Suprapubic skin (tissue), 4 donors: Measurements from ENCODE around the gene AKR7A3. TPM values are rescaled to one million over a fixed set of nuclear protein-coding genes. Genes with fewer than 3 reads are reported as not detected.

Experiments used
- DNase-seq, 2 donors: peaks; one replicate each; pipeline ENCODE4 v3.0.0-alpha.2; 2019; ENCODE audit warnings: low spot score in 2 of 2
- H3K27ac ChIP-seq: fragments of 200-600 bp; sonication (generic); one replicate; pipeline ENCODE4 v1.5.1; 2019
- H3K27me3 ChIP-seq: fragments of 200-600 bp; sonication (generic); one replicate; pipeline ENCODE4 v1.5.1; 2019
- H3K36me3 ChIP-seq: fragments of 200-600 bp; sonication (generic); one replicate; pipeline ENCODE4 v1.5.1; 2019
- H3K4me1 ChIP-seq: fragments of 200-600 bp; sonication (generic); one replicate; pipeline ENCODE4 v1.5.1; 2019
- H3K4me3 ChIP-seq: fragments of 200-600 bp; sonication (generic); one replicate; pipeline ENCODE4 v1.5.1; 2019; ENCODE audit warnings: mild to moderate bottlenecking
- H3K9me3 ChIP-seq: fragments of 200-600 bp; sonication (generic); one replicate; pipeline ENCODE4 v1.5.1; 2019
- EP300 ChIP-seq: sonication (generic); formaldehyde crosslinking; IDR thresholded peaks from one replicate; pipeline ENCODE4 v1.6.1; 2017; ENCODE audit warnings: antibody characterized with exemption
- POLR2A ChIP-seq, 2 donors: fragments of 450-650 bp; IDR thresholded peaks; one replicate each; pipeline ENCODE4 v1.6.1; 2017; ENCODE audit warnings: antibody characterized with exemption in 2 of 2, mild to moderate bottlenecking in 2 of 2, moderate library complexity in 2 of 2
- POLR2AphosphoS5 ChIP-seq, 3 donors: sonication (generic); formaldehyde crosslinking; IDR thresholded peaks; one replicate each; pipeline ENCODE4 v1.6.1; 2017; ENCODE audit warnings: antibody characterized with exemption in 3 of 3
- WGBS: methylation state at CpG from one replicate; pipeline ENCODE4 v1.1.5; 2018; 5-methylcytosine and 5-hydroxymethylcytosine counted together
- total RNA-seq, 4 donors: library from RNA; depleted of rRNA; stranded (reverse); fragments of >200 nt; gene quantifications; one replicate each; pipeline ENCODE4 v1.1.0, GENCODE V29; 2016
- TF ChIP-seq, protein P1 (sequence below), 2 donors: fragments of 200-600 bp in 1 of 2; fragments of 450-650 bp in 1 of 2; sonication (generic) in 1 of 2; IDR thresholded peaks; one replicate each; pipeline ENCODE4 v1.5.1; 2016 to 2019; ENCODE audit warnings: antibody characterized with exemption in 2 of 2, mild to moderate bottlenecking in 1 of 2, moderate library complexity in 1 of 2

AKR7A3 gene
- total RNA-seq, 4 donors from 2014 or later = 1.7 to 10.1 (median 3.4) TPM

DNA sequence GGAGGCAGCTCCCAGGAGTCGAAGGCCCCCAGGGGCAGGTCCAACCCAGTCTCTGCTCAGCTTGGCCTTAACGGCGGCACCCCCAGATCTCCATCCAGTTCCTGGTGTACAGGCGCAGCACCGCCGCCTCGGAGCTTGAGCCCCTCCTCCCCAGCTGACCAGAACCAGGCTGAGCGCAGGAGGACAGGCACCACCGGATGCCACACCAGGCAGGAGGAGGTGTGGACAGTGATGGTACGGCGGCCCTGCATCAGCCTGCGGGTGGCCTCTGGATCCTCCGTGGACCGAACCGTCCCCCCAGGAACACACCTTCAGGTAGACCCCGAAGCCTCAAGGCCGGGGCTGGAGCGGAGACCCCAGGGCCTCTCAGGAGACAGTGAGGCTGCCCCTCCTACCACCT is 39.9 kb upstream of the AKR7A3 start:
- no peaks in the 10 kb centered on the region for H3K4me1 ChIP-seq
- H3K36me3 ChIP-seq = peaks cover 54% of the 10 kb centered on the region
- no peak overlapping the region for H3K4me3 ChIP-seq
- H3K27me3 ChIP-seq = no peaks in the 10 kb centered on the region
- H3K9me3 ChIP-seq = no peaks in the 10 kb centered on the region
- no peak overlapping the region for H3K27ac ChIP-seq
- WGBS = 86% methylated on average over 10 of the region's 18 CpGs
- TF ChIP-seq, protein P1, sequence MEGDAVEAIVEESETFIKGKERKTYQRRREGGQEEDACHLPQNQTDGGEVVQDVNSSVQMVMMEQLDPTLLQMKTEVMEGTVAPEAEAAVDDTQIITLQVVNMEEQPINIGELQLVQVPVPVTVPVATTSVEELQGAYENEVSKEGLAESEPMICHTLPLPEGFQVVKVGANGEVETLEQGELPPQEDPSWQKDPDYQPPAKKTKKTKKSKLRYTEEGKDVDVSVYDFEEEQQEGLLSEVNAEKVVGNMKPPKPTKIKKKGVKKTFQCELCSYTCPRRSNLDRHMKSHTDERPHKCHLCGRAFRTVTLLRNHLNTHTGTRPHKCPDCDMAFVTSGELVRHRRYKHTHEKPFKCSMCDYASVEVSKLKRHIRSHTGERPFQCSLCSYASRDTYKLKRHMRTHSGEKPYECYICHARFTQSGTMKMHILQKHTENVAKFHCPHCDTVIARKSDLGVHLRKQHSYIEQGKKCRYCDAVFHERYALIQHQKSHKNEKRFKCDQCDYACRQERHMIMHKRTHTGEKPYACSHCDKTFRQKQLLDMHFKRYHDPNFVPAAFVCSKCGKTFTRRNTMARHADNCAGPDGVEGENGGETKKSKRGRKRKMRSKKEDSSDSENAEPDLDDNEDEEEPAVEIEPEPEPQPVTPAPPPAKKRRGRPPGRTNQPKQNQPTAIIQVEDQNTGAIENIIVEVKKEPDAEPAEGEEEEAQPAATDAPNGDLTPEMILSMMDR (IDR thresholded peaks at IDR 0.05) = no peak
- TF ChIP-seq POLR2AphosphoS5 (IDR thresholded peaks at IDR 0.05) (no peak), EP300 (no peak), POLR2A (IDR thresholded peaks at IDR 0.05) (no peak)
- no peak for DNase-seq

- H3K36me3 ChIP-seq = peaks cover 60% of the 10 kb centered on the region
- no peak for DNase-seq
- H3K27ac ChIP-seq = no peak overlapping the region
- 94% methylated on average over 9 of the region's 9 CpGs for whole genome bisulfite sequencing
- H3K4me1 ChIP-seq = no peaks in the 10 kb centered on the region
- no peaks in the 10 kb centered on the region for H3K27me3 ChIP-seq
- H3K9me3 ChIP-seq = no peaks in the 10 kb centered on the region
- TF ChIP-seq, protein P1 (IDR thresholded peaks at IDR 0.05) = no peak
- TF ChIP-seq POLR2A (IDR thresholded peaks at IDR 0.05) = no peak
- no peak for TF ChIP-seq EP300
- no peak for TF ChIP-seq POLR2AphosphoS5 (IDR thresholded peaks at IDR 0.05)
- no peak overlapping the region for H3K4me3 ChIP-seq
Measured at GRCh38 chr1:19327736-19328135, 39.2 kb upstream of the AKR7A3 start.

GRCh38 chr1:19327301-19327700 is 38.7 kb upstream of the AKR7A3 start:
- H3K4me1 ChIP-seq = no peaks in the 10 kb centered on the region
- no peak overlapping the region for H3K4me3 ChIP-seq
- no peak for TF ChIP-seq POLR2AphosphoS5 (IDR thresholded peaks at IDR 0.05)
- no peak for TF ChIP-seq POLR2A (IDR thresholded peaks at IDR 0.05)
- TF ChIP-seq, protein P1 (IDR thresholded peaks at IDR 0.05) = no peak
- no peak for TF ChIP-seq EP300
- 85% methylated on average over 7 of the region's 16 CpGs for WGBS
- DNase-seq = no peak
- no peak overlapping the region for H3K27ac ChIP-seq
- no peaks in the 10 kb centered on the region for H3K27me3 ChIP-seq
- peaks cover 63% of the 10 kb centered on the region for H3K36me3 ChIP-seq
- no peaks in the 10 kb centered on the region for H3K9me3 ChIP-seq

DNA sequence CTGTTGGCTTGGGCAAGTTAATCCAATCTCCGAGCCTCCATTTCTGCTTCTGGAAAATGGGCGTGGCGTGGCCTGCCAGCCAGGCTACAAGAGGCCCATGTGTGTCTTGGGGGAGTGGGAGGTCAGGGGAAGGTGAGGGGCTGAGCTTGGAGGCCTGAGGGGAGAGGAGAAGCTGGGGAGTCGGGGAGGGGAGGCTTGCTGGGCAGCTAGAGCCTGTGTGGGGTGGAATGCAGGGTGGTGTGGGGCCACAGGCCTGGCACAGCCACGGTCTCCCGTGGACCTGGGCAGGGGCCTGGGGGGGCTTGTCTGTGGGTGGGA is 38.1 kb upstream of the AKR7A3 start:
- no peaks in the 10 kb centered on the region for H3K27me3 ChIP-seq
- TF ChIP-seq POLR2AphosphoS5 (IDR thresholded peaks at IDR 0.05) = no peak
- TF ChIP-seq, protein P1 (IDR thresholded peaks at IDR 0.05) = no peak
- TF ChIP-seq EP300 = no peak
- TF ChIP-seq POLR2A (IDR thresholded peaks at IDR 0.05) = no peak
- 80% methylated on average over 4 of the region's 6 CpGs for WGBS
- H3K27ac ChIP-seq = no peak overlapping the region
- H3K9me3 ChIP-seq = no peaks in the 10 kb centered on the region
- peaks cover 68% of the 10 kb centered on the region for H3K36me3 ChIP-seq
- no peak overlapping the region for H3K4me3 ChIP-seq
- no peaks in the 10 kb centered on the region for H3K4me1 ChIP-seq
- DNase-seq = no peak

DNA sequence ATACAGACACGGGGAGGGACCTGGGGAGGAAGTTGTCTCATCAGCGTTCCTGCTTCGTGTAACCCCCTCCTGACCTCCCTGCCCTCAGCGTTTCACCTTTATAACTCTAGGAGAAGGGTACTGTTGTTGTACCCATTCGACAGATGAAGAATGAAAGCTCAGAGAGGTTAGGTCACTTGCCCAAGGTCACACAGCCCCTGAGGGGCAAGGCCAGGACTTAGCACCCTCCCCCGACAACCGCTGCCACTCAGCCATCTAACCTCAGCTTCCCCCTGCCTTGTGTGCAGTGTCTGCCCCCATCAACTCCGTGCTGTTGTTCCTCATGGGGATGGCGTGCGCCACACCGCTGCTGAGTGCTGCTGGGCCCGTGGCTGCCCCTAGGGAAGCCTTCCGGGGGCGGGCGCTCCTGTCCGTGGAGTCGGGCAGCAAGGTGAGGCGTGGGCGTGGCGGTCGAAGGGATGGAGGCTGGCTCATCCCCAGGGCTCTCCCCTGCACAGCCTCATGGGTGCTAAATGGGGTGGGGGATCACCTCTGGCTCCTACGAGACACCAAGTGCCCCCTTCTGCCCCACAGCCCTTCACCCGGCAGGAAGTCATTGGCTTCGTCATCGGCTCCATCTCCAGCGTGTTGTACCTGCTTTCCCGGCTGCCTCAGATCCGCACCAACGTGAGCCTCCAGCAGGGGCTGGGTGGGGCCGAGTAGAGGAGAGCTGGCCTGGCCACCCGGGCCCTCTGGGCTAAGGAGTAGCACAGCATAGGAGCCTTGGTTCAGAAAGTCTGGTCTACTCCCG is 37.6 kb upstream of the AKR7A3 start:
- Histone ChIP-seq H3K4me3 (no peak overlapping the region), H3K27me3 (no peaks in the 10 kb centered on the region), H3K4me1 (no peaks in the 10 kb centered on the region), H3K9me3 (no peaks in the 10 kb centered on the region), H3K27ac (no peak overlapping the region), H3K36me3 (peaks cover 69% of the 10 kb centered on the region)
- 91% methylated on average over 13 of the region's 32 CpGs for WGBS
- no peak for DNase-seq
- TF ChIP-seq POLR2AphosphoS5 (IDR thresholded peaks at IDR 0.05) (no peak), EP300 (no peak), POLR2A (IDR thresholded peaks at IDR 0.05) (no peak)
- TF ChIP-seq, protein P1 (IDR thresholded peaks at IDR 0.05) = no peak
